Stimulated activated naive CD8-positive, alpha-beta T cell treated with anti-CD3 and anti-CD28 coated beads, Interleukin-15, amount 100 ng/mL, for 72 hours (primary cell): ENCODE measurements around the gene CDC14B.

Experiments
- ATAC-seq: fragments of 150-1000 bp; cut with Tn5 transposase; 2 replicates; pipeline ENCODE4 v1.10.0; 2021; ENCODE audit warnings: mild to moderate bottlenecking, moderate library complexity
- DNase-seq, 2 donors: peaks; one replicate each; pipeline ENCODE4 v3.0.0; 2021 to 2022
- H3K27ac Mint-ChIP-seq, 2 donors: one replicate each; pipeline ENCODE4 v1.8.0; 2022; ENCODE audit warnings: mild to moderate bottlenecking in 2 of 2, mixed read lengths in 2 of 2, moderate library complexity in 2 of 2
- H3K27me3 Mint-ChIP-seq: one replicate; pipeline ENCODE4 v1.8.0; 2022; ENCODE audit warnings: mixed read lengths
- H3K4me1 Mint-ChIP-seq: one replicate; pipeline ENCODE4 v1.8.0; 2022; ENCODE audit warnings: mild to moderate bottlenecking, mixed read lengths
- H3K4me3 Mint-ChIP-seq, 2 donors: one replicate each; pipeline ENCODE4 v1.8.0; 2022; ENCODE audit warnings: mild to moderate bottlenecking in 2 of 2, mixed read lengths in 2 of 2, moderate library complexity in 1 of 2
- H3K9me3 Mint-ChIP-seq, 2 donors: one replicate each; pipeline ENCODE4 v1.8.0; 2022; ENCODE audit warnings: mixed read lengths in 2 of 2

Gene CDC14B

GRCh38 chr9:96574931-96575351 lies 44.7 kb downstream of the CDC14B start:
- DNase-seq (no peak), ATAC-seq (no peak)
- Mint-ChIP-seq H3K27me3 (peaks cover 59% of the 10 kb centered on the region), H3K9me3 (no peaks in the 10 kb centered on the region), H3K4me3 (no peak overlapping the region), H3K4me1 (no peaks in the 10 kb centered on the region), H3K27ac (no peak overlapping the region)

- no peak overlapping the region for H3K27ac Mint-ChIP-seq
- H3K4me1 Mint-ChIP-seq = no peaks in the 10 kb centered on the region
- H3K27me3 Mint-ChIP-seq = peaks cover 59% of the 10 kb centered on the region
- DNase-seq (no peak), ATAC-seq (no peak)
- H3K9me3 Mint-ChIP-seq = no peaks in the 10 kb centered on the region
- H3K4me3 Mint-ChIP-seq = no peak overlapping the region
Observed at GRCh38 chr9:96574455-96574854, 45.2 kb downstream of the CDC14B start.

- peaks cover 15% of the 10 kb centered on the region for H3K27me3 Mint-ChIP-seq
- H3K4me3 Mint-ChIP-seq = peak overlapping the region; percentile 86 to 91
- no peaks in the 10 kb centered on the region for H3K9me3 Mint-ChIP-seq
- ATAC-seq = peak; percentile 63
- peak overlapping the region; percentile 85 to 97 for H3K27ac Mint-ChIP-seq
- DNase-seq = no peak
- H3K4me1 Mint-ChIP-seq = peaks cover 38% of the 10 kb centered on the region
Observed at GRCh38 chr9:96567203-96567700, 52.4 kb downstream of the CDC14B start.

GRCh38 chr9:96566498-96567202 lies 53.0 kb downstream of the CDC14B start:
- peaks cover 9% of the 10 kb centered on the region for H3K27me3 Mint-ChIP-seq
- H3K4me1 Mint-ChIP-seq = peaks cover 38% of the 10 kb centered on the region
- no peaks in the 10 kb centered on the region for H3K9me3 Mint-ChIP-seq
- H3K27ac Mint-ChIP-seq = peak overlapping the region; percentile 85 to 97
- DNase-seq (peak; percentile 82 to 85), ATAC-seq (peak; percentile 86)
- peak overlapping the region; percentile 86 to 91 for H3K4me3 Mint-ChIP-seq

GRCh38 chr9:96565671-96566497 lies 53.8 kb downstream of the CDC14B start:
- H3K4me1 Mint-ChIP-seq = peaks cover 38% of the 10 kb centered on the region
- ATAC-seq = peak; percentile 32

GRCh38 chr9:96564217-96564616 lies 55.4 kb downstream of the CDC14B start:
- Mint-ChIP-seq H3K4me1 (peaks cover 38% of the 10 kb centered on the region), H3K9me3 (no peaks in the 10 kb centered on the region), H3K27me3 (no peaks in the 10 kb centered on the region), H3K27ac (no peak overlapping the region), H3K4me3 (peak overlapping the region in 1 of 2 donors; percentile 86)
- ATAC-seq (no peak), DNase-seq (no peak)

More at GRCh38 chr9:96565671-96566497, 53.8 kb downstream of the CDC14B start:
- peak in 1 of 2 donors; percentile 19 for DNase-seq
- H3K27ac Mint-ChIP-seq = peak overlapping the region; percentile 85 to 97
- H3K4me3 Mint-ChIP-seq = peak overlapping the region; percentile 86 to 91
- H3K27me3 Mint-ChIP-seq = peaks cover 8% of the 10 kb centered on the region
- H3K9me3 Mint-ChIP-seq = no peaks in the 10 kb centered on the region

- Mint-ChIP-seq H3K27ac (no peak overlapping the region), H3K4me3 (no peak overlapping the region), H3K9me3 (no peaks in the 10 kb centered on the region), H3K4me1 (peaks cover 29% of the 10 kb centered on the region), H3K27me3 (peaks cover 6% of the 10 kb centered on the region)
- no peak for DNase-seq
- ATAC-seq = no peak
Observed at GRCh38 chr9:96559339-96559943, 60.2 kb downstream of the CDC14B start.

- no peak overlapping the region for H3K4me3 Mint-ChIP-seq
- peaks cover 36% of the 10 kb centered on the region for H3K4me1 Mint-ChIP-seq
- no peak for ATAC-seq
- no peak overlapping the region for H3K27ac Mint-ChIP-seq
- H3K9me3 Mint-ChIP-seq = no peaks in the 10 kb centered on the region
- DNase-seq = no peak
- H3K27me3 Mint-ChIP-seq = peaks cover 6% of the 10 kb centered on the region
Observed at GRCh38 chr9:96557921-96558320, 61.7 kb downstream of the CDC14B start.

- no peak for ATAC-seq
- peaks cover 42% of the 10 kb centered on the region for H3K4me1 Mint-ChIP-seq
- DNase-seq = no peak
- peak overlapping the region in 1 of 2 donors; percentile 60 for H3K27ac Mint-ChIP-seq
- H3K27me3 Mint-ChIP-seq = peaks cover 6% of the 10 kb centered on the region
- H3K4me3 Mint-ChIP-seq = no peak overlapping the region
- no peaks in the 10 kb centered on the region for H3K9me3 Mint-ChIP-seq
Observed at GRCh38 chr9:96556701-96557461, 62.8 kb downstream of the CDC14B start.

- H3K27me3 Mint-ChIP-seq = peaks cover 6% of the 10 kb centered on the region
- no peak overlapping the region for H3K27ac Mint-ChIP-seq
- DNase-seq (no peak), ATAC-seq (no peak)
- H3K4me3 Mint-ChIP-seq = no peak overlapping the region
- peaks cover 42% of the 10 kb centered on the region for H3K4me1 Mint-ChIP-seq
- no peaks in the 10 kb centered on the region for H3K9me3 Mint-ChIP-seq
Observed at GRCh38 chr9:96555567-96556386, 63.9 kb downstream of the CDC14B start.

GRCh38 chr9:96554801-96555566 lies 64.7 kb downstream of the CDC14B start:
- peak; percentile 22 for ATAC-seq
- Mint-ChIP-seq H3K27ac (no peak overlapping the region), H3K9me3 (no peaks in the 10 kb centered on the region), H3K4me3 (no peak overlapping the region), H3K4me1 (peaks cover 42% of the 10 kb centered on the region), H3K27me3 (peaks cover 6% of the 10 kb centered on the region)
- no peak for DNase-seq

- peak overlapping the region in 1 of 2 donors; percentile 59 for H3K4me3 Mint-ChIP-seq
- peaks cover 42% of the 10 kb centered on the region for H3K4me1 Mint-ChIP-seq
- H3K27ac Mint-ChIP-seq = no peak overlapping the region
- no peak for ATAC-seq
- no peaks in the 10 kb centered on the region for H3K9me3 Mint-ChIP-seq
- peaks cover 6% of the 10 kb centered on the region for H3K27me3 Mint-ChIP-seq
- DNase-seq = no peak
Observed at GRCh38 chr9:96554326-96554725, 65.3 kb downstream of the CDC14B start.

GRCh38 chr9:96553070-96553469 lies 66.6 kb downstream of the CDC14B start:
- no peak for ATAC-seq
- Mint-ChIP-seq H3K9me3 (no peaks in the 10 kb centered on the region), H3K27me3 (peaks cover 6% of the 10 kb centered on the region), H3K27ac (no peak overlapping the region), H3K4me3 (peak overlapping the region in 1 of 2 donors; percentile 9), H3K4me1 (peaks cover 42% of the 10 kb centered on the region)
- DNase-seq = no peak

- Mint-ChIP-seq H3K4me1 (peaks cover 36% of the 10 kb centered on the region), H3K9me3 (no peaks in the 10 kb centered on the region), H3K27ac (no peak overlapping the region), H3K4me3 (no peak overlapping the region), H3K27me3 (no peaks in the 10 kb centered on the region)
- peak; percentile 90 for ATAC-seq
- peak in 1 of 2 donors; percentile 49 for DNase-seq
Observed at GRCh38 chr9:96551403-96551802, 68.2 kb downstream of the CDC14B start.
